CD4-positive, alpha-beta T cell treated with Interleukin-4 for 1 hour (primary cell): ENCODE data around the gene TSPAN14.

Source experiments
- DNase-seq, 2 donors: peaks; one replicate each; pipeline ENCODE4 v3.0.0-alpha.2; 2020 to 2022

The TSPAN14 gene

DNA sequence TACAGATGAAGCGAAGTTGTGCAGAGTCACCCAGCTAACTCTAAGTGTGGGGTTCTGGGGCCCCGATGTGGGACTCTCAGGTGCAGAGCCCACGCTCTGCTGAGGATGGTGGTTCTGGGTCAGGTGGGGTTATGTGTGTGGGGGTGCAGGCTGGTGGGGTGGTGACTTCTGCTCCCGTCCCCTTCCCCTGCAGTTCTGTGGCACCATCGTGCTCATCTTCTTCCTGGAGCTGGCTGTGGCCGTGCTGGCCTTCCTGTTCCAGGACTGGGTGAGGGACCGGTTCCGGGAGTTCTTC lies 54.9 kb downstream of the TSPAN14 start:
- DNase-seq: no peak

DNA sequence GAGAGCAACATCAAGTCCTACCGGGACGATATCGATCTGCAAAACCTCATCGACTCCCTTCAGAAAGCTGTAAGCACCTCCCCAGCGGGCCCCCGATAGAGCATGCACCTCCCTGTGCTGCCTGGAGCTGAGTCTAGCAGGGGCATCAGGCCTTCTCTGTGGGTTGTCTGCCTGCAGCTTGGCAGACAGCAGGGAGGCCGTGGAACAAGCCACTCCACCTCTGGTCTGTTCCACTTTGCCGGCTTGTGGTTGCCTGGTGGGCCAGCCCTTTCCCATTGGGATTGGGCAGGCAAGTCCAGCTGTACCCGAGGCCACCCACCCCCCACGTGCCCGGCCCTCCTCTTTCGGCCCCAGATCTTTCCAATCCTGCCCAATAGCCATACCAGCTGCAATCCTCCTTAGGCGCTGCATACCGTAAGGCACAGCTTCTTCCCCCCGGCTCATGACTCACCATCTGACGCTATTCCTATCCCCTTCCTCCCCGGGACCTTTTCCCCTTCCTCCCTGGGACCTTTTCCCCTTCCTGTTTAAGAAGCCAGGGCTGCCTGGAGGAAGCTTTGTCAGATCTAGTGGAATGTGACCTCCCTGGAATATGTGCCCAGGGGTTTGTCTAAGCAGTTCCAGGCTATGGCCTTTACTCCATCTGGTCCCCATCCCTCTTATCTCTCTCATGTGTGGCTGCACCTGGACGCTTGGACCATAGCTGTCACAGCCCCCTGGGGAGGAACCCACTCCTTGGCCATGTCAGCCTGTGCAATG lies 55.5 kb downstream of the TSPAN14 start:
- DNase-seq: no peak

DNA sequence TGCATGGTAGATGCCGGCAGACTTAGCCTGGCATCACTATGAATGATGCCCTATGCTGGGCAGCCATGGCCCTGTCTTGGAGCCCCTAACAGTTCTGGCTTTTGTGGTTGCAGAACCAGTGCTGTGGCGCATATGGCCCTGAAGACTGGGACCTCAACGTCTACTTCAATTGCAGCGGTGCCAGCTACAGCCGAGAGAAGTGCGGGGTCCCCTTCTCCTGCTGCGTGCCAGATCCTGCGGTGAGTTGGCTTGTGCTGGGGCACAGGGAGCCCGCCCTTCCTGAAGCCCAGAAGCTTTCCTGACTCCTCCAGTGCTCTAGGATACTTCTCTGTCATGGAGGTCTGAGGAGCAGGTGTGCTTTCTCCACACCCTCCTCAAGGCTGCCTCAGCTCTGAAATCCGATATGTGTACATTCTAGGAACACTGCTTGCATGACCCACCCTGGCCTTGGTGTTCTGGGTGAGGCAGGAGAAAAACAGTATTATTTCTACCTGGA lies 58.0 kb downstream of the TSPAN14 start:
- no peak for DNase-seq

DNA sequence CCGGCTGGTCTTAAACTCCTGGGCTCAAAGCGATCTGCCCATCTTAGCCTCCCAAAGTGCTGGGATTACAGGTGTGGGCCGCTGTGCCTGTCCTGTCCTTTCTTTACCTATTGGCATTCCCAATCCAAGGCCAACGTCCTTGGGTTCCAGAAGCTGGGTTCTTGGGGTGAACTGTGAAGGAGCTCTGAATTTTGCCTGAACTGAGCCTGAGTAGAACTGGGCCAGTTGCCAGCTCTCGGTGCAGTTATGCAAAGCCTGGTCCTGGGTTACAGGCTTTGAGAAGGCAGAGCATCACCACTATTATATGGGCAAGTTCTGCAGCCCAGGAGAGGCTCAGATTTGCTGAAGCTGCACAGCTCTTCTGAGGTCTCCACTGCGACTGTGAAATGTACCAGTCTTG lies 59.0 kb downstream of the TSPAN14 start:
- no peak for DNase-seq

DNA sequence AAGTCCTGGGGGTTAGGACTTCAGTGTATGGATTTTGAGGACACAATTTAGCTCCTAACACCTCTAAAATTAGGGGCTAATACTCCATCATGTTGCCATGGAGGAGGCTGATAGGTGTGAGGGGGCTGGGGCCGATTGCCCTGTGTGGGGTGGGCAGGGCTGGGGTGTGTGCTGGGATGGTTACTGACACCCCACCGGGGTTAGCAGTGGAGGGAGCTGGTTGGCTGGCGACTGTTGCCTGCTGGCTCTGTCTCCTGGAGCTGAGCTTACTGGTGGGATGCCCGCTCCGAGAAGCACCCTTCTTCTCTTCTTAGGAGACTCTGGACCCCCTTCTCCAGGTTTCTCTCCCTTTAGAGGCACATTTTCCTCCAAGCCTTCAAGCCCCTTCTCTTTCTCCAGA lies 61.4 kb downstream of the TSPAN14 start:
- no peak for DNase-seq

DNA sequence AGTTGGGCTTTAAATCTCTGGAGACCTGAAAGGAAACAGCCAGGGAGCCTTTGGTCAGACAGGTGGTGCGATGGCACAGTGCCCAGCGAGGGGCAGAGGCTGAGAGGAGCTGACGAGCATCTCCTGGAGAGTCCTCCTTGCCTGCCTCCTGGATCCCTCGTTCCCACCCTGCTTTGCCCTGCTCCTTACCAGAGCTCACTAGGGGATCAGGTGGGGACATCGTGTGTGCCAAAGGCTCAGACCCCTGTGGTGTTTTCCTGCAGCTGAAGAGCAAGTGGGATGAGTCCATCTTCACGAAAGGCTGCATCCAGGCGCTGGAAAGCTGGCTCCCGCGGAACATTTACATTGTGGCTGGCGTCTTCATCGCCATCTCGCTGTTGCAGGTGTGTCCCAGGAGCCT lies 61.8 kb downstream of the TSPAN14 start:
- no peak for DNase-seq

DNA sequence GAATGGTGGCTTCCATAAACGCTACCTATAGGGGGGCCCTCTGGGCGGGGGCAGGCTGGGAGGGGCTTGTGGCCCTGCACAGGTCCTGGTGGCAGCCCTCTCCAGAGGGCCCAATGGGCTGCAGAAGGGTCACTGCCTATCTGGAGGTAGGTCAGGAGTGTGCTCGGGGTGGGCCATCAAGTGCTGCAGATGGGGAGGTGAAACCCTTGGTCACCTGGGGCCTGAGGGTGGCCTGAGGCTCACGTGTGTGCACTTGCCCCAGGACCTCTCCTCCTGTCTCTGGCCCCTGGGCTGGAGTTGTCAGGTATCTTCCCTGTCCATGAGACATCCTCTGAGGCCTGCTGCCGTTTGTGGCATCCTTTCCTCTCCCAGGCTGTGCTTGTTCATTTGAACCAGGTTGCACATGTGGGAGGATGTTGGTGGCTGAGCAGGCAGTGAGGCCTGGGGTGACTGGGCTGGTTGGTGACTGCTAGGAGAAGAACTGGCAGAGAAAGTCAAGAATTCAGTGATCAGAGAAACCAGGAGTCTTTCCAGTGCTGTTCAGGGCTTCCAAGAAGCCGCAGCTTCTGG lies 62.5 kb downstream of the TSPAN14 start:
- DNase-seq: no peak

DNA sequence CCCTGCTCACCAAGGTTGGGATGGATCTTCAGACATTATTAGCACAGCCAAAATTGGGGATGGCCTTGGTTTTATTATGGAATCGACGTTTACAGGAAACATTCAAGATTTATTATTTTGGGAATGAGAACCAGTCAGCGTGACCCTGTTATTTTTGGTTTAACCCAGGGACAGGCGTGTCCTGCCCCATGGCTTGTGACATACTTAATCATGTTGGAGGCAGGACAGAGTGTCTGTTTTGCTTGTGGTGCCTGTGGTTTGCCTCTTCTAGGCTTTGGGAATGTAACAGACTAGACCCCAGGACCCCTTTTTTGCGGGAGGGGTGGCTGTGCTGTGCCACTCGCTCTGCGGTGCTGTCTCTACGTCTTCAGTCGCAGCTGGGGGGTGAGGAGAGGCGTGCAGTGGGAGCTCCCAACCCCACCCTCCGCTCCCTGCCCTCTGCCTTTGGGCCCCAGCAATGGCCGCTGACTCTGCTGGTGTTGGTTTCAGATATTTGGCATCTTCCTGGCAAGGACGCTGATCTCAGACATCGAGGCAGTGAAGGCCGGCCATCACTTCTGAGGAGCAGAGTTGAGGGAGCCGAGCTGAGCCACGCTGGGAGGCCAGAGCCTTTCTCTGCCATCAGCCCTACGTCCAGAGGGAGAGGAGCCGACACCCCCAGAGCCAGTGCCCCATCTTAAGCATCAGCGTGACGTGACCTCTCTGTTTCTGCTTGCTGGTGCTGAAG lies 63.5 kb downstream of the TSPAN14 start:
- DNase-seq: no peak

DNA sequence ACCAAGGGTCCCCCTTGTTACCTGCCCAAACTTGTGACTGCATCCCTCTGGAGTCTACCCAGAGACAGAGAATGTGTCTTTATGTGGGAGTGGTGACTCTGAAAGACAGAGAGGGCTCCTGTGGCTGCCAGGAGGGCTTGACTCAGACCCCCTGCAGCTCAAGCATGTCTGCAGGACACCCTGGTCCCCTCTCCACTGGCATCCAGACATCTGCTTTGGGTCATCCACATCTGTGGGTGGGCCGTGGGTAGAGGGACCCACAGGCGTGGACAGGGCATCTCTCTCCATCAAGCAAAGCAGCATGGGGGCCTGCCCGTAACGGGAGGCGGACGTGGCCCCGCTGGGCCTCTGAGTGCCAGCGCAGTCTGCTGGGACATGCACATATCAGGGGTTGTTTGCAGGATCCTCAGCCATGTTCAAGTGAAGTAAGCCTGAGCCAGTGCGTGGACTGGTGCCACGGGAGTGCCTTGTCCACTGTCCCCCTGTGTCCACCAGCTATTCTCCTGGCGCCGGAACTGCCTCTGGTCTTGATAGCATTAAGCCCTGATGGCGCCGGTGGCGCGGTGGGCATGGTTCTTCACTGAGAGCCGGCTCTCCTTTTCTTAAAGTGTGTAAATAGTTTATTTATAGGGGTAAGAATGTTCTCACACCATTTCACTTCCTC lies 64.2 kb downstream of the TSPAN14 start:
- DNase-seq: no peak

DNA sequence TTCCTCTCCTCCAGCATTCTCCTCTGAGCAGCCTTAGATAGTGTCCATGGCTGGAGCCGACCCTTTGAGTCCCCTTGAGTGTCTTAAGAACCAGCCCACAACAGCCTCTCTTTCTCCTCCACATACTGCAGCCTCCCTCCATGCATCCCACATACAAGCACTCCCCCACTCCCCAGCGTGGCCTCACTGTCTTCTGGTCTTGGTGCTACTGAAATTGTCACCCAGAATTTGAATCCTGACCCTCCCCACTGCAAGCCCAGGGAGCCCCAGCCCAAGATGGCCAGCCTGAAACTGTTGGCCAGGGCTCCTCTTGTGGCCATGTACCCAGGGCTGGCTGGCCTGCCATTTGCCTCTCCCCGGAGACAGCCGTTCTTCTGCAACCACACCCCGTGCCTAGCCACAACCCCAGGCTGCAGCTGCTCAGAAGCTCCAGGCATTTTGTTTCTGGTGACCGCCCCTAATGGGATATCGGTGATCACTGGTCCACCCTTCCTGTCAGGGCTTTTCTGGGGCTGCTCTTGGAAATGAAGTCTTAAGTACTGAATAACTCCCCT lies 64.8 kb downstream of the TSPAN14 start:
- no peak for DNase-seq

DNA sequence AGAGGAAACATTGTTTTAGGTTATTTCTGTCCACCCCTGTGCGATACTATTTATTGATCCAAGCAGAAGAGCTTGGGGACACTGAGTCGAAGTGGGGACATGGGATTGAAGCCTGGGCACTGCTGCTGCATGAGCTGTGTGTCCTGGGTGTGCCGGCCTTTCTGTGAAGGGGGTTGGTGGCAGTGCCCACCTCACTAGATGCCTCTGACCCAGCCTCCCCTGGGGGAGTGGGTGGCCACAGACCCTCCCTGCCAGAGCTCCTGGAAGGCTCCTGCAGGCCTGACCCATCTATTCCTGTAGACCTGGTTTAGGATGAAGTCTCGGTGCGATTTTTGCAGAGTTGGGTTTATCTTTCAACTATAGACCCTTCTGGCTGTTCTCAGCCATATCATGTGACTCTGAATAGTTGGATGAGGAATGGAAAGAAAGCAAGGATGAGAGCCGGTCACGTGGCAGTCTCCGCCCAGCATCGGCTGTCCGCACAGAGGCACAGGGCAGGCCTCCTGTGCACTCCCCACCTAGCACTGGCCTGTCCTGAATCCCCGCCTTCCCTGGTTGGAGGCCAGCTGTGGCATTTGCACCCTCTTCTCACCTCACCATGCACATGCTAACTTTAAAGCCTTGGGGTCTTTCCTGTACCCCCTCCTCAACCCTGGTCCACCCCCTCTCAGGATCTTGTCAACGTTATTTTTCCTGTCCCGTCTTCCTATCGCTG lies 66.0 kb downstream of the TSPAN14 start:
- no peak for DNase-seq

DNA sequence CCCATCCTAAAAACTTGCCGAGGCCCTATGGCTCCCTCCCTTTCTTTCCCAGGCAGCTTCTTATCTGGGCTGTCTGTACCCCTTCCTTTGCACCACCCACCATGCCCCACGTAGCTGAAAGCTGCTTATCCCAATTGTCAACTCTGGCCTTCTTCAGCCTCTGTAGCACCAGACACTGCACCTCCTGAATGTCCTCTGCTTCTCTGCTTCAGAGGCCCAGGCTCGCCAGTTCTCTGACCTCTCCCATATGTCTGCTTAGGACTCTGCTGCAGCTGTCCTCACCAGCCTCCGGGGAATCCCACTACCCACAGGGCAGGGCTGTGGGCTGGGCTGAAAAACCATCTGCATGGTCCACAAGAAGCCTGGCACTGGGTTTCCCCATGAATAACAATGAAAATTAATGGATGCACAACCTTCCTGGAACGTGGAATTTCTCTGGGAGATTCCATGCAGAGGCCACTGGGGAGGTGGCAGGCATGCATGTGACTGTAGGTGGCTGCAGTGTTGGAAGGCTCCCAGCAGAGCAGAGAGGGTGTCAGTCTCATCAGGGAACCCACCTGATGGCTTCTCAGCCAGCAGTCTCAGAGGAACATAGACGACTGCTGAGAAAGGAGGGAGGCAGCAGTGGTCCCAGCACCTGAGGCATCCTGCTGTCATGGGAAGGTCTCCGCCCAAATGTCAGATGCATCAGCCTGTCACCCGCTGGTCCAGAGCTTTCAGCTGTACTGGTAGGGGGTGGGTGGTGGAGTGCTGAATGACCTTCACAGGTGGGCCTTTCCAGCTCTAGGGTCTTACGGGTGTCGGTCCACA lies 66.8 kb downstream of the TSPAN14 start:
- no peak for DNase-seq

DNA sequence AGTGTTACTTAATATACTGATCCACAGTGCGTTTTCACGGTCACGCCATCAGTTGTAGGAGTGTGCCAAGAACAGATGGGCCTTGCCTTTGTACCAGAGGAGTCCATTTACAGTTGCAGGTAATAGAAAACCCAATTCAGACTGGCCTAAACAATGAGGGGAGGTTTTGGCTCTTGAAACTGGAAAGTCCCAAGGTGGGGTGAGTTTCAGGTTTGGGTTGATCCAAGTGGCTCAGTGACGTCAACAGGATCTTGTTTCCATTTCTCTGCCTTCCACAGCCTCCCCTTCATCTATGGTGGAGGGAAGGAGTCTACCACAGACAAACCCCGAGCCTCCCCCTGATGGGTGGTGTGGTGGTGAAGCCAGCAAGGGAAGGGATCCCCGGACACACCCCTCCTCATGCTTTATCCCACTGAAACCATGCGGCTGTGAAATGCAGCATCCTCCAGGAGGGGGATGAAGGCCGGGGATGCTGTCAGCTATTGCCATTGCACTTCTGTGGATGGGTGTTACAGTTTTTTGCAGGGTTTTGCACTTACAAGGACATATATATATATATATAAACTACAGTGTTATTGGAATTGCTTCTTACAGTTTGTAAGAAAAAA lies 68.8 kb downstream of the TSPAN14 start:
- DNase-seq: no peak

DNA sequence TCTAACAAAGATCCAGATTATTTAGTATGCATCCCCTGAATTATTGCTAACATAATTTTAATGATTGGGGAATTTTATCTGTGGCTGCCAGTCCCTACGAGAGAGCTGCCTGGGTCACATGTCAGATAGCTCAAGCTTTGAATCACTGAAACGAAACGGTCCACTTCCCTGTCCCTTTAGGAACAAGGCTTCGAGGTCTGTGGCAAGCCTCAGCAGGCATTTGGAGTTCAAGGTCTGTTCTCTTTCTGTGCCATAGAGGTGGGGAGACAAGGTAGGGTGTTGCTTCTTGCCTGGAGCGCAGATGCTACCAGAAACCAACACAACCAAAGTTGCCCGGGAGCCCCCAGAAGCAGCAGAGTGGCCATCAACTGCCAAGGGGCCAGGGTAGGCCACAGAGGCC lies 69.7 kb downstream of the TSPAN14 start:
- DNase-seq: no peak

DNA sequence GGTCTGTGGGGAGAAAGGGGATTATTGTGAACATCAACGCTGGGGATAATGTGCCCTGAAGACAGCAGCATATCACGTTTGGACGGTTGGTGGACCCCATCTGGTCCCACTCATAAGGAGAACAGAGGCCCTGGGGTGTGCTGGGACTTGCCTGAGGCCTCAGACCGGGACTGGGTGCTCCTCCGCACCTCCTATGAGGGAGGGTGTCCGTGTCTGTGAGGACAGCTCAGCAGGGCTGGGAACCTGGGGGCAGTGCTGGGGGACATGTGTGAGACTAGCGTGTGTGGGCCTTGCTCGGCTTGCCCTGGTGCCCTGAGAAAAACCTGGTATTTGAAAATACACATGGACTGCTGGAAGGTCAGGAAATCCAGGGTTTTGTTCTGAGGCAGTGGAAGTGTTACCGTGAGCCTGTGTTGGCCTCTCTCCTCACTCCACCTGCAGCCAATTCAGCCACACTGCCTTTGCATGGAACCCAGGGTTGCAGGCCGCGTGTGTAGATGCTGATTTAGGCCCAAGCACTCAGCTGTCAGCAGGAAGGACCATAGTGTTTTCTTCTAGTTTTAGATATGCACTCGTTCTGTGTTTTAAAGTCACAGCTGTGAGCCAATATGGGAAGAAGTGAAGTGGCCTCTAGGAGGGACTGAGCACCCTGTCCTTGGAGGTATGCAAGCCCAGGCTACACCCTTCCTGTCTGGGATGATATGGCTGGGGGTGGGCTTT lies 70.2 kb downstream of the TSPAN14 start:
- no peak for DNase-seq

DNA sequence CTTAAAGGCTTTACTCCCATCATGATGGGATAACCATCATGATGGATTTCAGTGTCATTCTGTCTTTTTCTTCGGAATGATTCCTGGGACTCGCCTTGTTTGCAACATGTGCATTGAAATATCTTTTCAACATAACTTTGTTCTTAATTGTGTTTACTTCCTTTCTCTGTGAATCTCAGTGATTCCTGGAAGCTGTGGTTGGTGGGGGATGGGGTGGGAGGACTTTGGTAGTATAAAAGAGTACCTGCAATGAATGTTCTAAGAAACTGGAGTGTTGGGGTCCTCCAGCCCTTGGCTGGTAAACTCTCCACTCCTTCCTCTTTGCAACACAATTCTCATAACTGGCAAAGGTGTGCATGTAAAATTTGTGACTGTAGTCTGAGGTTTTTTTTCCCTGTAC lies 72.1 kb downstream of the TSPAN14 start:
- no peak for DNase-seq

DNA sequence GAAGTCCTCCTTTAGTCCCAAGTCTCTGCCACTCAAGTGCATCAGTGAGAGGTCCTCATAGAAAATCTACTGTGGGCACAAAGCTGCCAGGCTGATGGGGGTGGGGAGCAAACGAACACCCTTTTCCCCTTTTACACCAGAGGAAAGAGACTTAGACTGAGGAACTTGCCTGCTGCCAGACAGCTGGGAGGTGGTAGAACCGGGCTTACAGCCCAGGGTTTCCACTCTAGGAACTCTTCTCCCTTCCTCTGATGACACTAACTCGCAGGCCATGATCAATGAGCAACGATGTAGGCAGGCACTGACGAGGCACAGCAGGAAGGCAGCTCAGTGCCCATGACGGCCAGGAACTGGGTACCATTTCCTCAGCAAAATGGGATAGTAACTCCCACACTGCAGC lies 72.6 kb downstream of the TSPAN14 start:
- DNase-seq: no peak

DNA sequence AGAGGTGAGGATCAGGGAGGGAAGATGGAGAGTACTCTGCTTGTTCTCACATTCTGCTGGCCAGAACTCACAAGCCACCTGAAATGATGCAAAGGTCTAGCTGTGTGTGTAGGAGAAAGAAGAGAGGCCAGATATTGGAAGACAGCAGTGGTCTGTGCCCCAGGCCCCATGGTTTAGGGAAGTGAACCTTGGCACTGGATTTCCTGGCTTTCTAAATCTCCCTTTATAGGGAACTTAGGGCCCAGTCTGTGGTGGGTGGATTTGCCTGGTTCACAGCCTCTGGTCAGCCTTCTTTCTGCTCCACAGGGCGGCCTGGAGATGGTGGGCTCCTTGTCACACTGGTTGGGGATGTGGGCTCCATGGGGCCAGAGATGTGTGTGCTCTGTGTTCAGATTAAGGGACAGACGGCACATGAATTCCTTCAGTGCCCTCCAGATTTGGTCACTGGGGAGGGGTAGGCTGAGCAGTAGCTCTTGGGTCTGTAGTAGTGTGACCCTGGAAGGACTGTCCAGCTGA lies 74.1 kb downstream of the TSPAN14 start:
- DNase-seq: no peak

DNA sequence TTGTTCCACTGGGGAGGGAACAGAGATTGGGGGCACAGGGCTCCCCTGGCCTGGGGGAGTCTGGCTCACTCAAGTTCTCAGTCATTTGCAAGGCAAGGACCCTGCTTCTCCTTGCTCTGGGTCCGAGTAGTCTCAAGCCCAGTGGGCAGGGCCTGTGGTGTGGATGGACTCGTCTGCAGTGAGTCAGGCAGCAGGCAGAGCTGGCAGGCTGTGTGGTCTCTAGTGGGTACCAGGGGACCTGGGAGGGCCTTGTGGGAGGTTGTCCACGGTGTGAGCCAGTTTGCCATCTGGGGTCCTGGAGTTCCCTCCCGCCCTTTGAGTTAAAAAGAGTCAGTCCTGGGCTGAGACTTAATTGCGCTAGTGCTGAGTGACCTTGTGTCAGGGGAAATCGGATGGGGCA lies 74.8 kb downstream of the TSPAN14 start:
- no peak for DNase-seq

DNA sequence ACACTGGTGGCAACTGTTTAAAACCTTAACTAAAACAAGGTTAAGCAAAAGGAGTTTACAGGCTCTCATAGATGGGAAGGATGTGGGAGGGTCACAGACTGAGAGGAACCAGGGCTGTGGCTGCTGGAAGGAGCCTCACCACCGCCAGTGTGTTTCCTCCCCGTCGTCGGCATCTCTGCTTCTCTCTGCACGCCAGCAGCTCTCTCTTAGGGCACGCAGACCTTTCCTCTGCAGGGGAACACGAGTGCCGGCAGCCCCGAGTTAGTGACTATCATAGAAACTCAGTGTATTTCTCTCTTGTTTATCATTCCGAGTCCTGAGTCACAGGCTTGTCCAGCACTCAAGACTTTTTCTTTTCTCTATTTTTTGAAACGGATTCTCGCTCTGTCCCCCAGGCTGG lies 75.5 kb downstream of the TSPAN14 start:
- peak; percentile 40 to 42 for DNase-seq

DNA sequence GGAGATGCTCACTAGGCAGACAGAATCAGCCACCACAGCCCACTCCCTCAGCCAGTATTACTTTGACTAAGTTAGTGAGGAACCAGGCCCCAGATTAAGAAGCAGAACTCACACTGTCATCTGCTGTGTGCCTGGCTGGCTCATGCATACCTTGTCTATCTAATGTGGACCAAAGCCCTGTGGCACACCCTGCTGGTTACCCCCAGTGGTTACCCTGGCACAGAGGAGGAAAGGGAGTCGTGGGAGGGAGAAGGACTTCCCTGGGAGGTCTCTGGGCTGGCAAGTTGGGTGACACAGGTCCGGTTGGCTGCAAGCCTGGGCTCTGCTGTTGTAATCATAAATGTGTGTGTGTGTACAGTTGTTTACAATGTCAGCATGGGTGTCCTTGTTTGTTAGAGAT lies 76.1 kb downstream of the TSPAN14 start:
- peak; percentile 39 to 49 for DNase-seq
